ENCODE measurements around the gene CGREF1. TPM values are rescaled to one million over a fixed set of nuclear protein-coding genes. Genes with fewer than 3 reads are reported as not detected.
"Not testable (repeated sequence)": the region's sequence is repeated elsewhere in the genome, so short reads cannot be mapped to it uniquely, and the experiment has no call there.

The CGREF1 gene
- polyA plus RNA-seq, 1 of the 3 experiments (the other 2 are of a cell fraction): 18.3 TPM

GRCh38 chr2:27121906-27122305, 3.0 kb upstream of the CGREF1 start:
- WGBS (ENCODE audit: low lambda C conversion rate): 82% methylated on average over 2 of the region's 2 CpGs
- no peaks in the 10 kb centered on the region for H3K9me2 ChIP-seq
- ChIA-PET POLR2A (no interaction called here), CTCF (interaction anchor here (0.7 to 1.5 kb wide), 2 partner anchors 15 to 70 kb away, joined by 3 to 4 read pairs; no protein-coding TSS in a partner anchor)
- H3F3A ChIP-seq (replicated peaks; ENCODE audit: insufficient read depth): peaks cover 3% of the 10 kb centered on the region
- H3K27me3 ChIP-seq (ENCODE audit: insufficient read depth): no peaks in the 10 kb centered on the region
- H3K36me3 ChIP-seq (replicated peaks in 1 of 2; ENCODE audit: control insufficient read depth in 1 of 2, insufficient read depth in 2 of 2, low read length in 1 of 2): no peaks in the 10 kb centered on the region
- peaks cover 0 to 22% of the 10 kb centered on the region in 2 experiments; a peak in 1 of 4 replicates for H3K4me1 ChIP-seq (ENCODE audit: control insufficient read depth in 1 of 2, insufficient read depth in 2 of 2, low read depth in 1 of 2, low read length in 1 of 2)
- no peak overlapping the region for H3K27ac ChIP-seq (ENCODE audit: low read depth in 2 of 2, low read length in 1 of 2)
- H3K4me2 ChIP-seq: no peak overlapping the region
- no peak overlapping the region for H3K4me3 ChIP-seq (ENCODE audit: low read depth in 2 of 2, low read length in 1 of 2)
- no peak overlapping the region for H2AFZ ChIP-seq (ENCODE audit: low read depth)
- no peak overlapping the region for H3K9ac ChIP-seq
- no peak for DNase-seq
- H4K20me1 ChIP-seq (ENCODE audit: insufficient read depth): no peaks in the 10 kb centered on the region
- TF ChIP-seq ZBTB33 (IDR thresholded peaks at IDR 0.05; ENCODE audit: borderline replicate concordance, low read depth) (no peak), TEAD4 (IDR thresholded peaks at IDR 0.05; ENCODE audit: borderline replicate concordance, insufficient read depth) (no peak), EP300 (IDR thresholded peaks at IDR 0.05; ENCODE audit: borderline replicate concordance in 1 of 2, low read depth in 1 of 2, low read length in 1 of 2) (no peak), GABPA (IDR thresholded peaks at IDR 0.05; ENCODE audit: low read depth) (no peak), EZH2phosphoT487 (IDR thresholded peaks at IDR 0.05; ENCODE audit: borderline replicate concordance, low read depth) (no peak), NRF1 (IDR thresholded peaks at IDR 0.05; ENCODE audit: low read depth, low read length) (no peak), GATA2 (CRISPR knock-in tag; IDR thresholded peaks at IDR 0.05) (no peak), USF1 (IDR thresholded peaks at IDR 0.05; ENCODE audit: borderline replicate concordance, low read depth) (no peak)
- no peaks in the 10 kb centered on the region for H3K9me3 ChIP-seq
- no peaks in the 10 kb centered on the region for H3K79me2 ChIP-seq (ENCODE audit: insufficient read depth)

GRCh38 chr2:27119330-27119670, 372 bp upstream of the CGREF1 start:
- H3K79me2 ChIP-seq (ENCODE audit: insufficient read depth); H3F3A ChIP-seq (replicated peaks; ENCODE audit: insufficient read depth); DNase-seq; H3K27me3 ChIP-seq (ENCODE audit: insufficient read depth); H3K9me2 ChIP-seq; H3K27ac ChIP-seq (ENCODE audit: low read depth in 2 of 2, low read length in 1 of 2); H3K9me3 ChIP-seq; H4K20me1 ChIP-seq (ENCODE audit: insufficient read depth); H3K36me3 ChIP-seq (replicated peaks in 1 of 2; ENCODE audit: control insufficient read depth in 1 of 2, insufficient read depth in 2 of 2, low read length in 1 of 2); POLR2A ChIA-PET; H3K9ac ChIP-seq: not testable (repeated sequence)
- Histone ChIP-seq H3K4me3 (ENCODE audit: low read depth in 2 of 2, low read length in 1 of 2) (peak overlapping the region; percentile 60 to 70), H2AFZ (ENCODE audit: low read depth) (peak overlapping the region; percentile 56; the same call in 1 of the 2 replicates), H3K4me2 (peak overlapping the region; percentile 80), H3K4me1 (ENCODE audit: control insufficient read depth in 1 of 2, insufficient read depth in 2 of 2, low read depth in 1 of 2, low read length in 1 of 2) (peaks cover 0 to 21% of the 10 kb centered on the region in 2 experiments; a peak in 1 of 4 replicates)
- CTCF ChIA-PET: interaction anchor here (0.6 to 3.6 kb wide), 6 partner anchors 11 to 72 kb away, joined by 3 to 13 read pairs (median 4); no protein-coding TSS in a partner anchor
- WGBS (ENCODE audit: low lambda C conversion rate): 86% methylated on average over 8 of the region's 8 CpGs

All from SK-N-SH (cell line).